HCT116 (cell line): ENCODE data around the gene IFT122.

Experiments
- POLR2A ChIP-seq: IDR thresholded peaks from 2 replicates; pipeline ENCODE4 v1.7.0; 2011; ENCODE audit warnings: borderline replicate concordance; ENCODE audit not compliant: insufficient read depth, insufficient read length; ENCODE audit errors: extremely low read depth
- TF ChIP-seq, protein P1 (sequence below), 3 experiments: fragments of 200-600 bp in 1 of 3; sonication (generic) in 1 of 3; IDR thresholded peaks in 2 of 3; conservative IDR thresholded peaks in 1 of 3; 2 replicates each; pipeline ENCODE4 v1.5.1; 2012 to 2017; ENCODE audit warnings: low read depth in 2 of 3, low read length in 2 of 3, antibody characterized with exemption in 1 of 3, borderline replicate concordance in 1 of 3, control low read depth in 1 of 3, mild to moderate bottlenecking in 1 of 3, mixed read lengths in 1 of 3, mixed run types in 1 of 3, moderate library complexity in 1 of 3; ENCODE audit not compliant: insufficient read depth in 1 of 3

- TF ChIP-seq, protein P1, sequence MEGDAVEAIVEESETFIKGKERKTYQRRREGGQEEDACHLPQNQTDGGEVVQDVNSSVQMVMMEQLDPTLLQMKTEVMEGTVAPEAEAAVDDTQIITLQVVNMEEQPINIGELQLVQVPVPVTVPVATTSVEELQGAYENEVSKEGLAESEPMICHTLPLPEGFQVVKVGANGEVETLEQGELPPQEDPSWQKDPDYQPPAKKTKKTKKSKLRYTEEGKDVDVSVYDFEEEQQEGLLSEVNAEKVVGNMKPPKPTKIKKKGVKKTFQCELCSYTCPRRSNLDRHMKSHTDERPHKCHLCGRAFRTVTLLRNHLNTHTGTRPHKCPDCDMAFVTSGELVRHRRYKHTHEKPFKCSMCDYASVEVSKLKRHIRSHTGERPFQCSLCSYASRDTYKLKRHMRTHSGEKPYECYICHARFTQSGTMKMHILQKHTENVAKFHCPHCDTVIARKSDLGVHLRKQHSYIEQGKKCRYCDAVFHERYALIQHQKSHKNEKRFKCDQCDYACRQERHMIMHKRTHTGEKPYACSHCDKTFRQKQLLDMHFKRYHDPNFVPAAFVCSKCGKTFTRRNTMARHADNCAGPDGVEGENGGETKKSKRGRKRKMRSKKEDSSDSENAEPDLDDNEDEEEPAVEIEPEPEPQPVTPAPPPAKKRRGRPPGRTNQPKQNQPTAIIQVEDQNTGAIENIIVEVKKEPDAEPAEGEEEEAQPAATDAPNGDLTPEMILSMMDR (IDR thresholded peaks at IDR 0.05 in 2 of 3, conservative IDR thresholded peaks at IDR 0.05 in 1 of 3; ENCODE audit: borderline replicate concordance in 1 of 3, insufficient read depth in 1 of 3, low read depth in 2 of 3, low read length in 2 of 3), result no peak
- TF ChIP-seq POLR2A, result no peak
Measured at GRCh38 chr3:129429080-129429451, 11.0 kb upstream of the IFT122 start.
